GM21390 (cell line): ENCODE measurements around the gene AKAP10.
"Not testable (repeated sequence)": the region's sequence is repeated elsewhere in the genome, so short reads cannot be mapped to it uniquely, and the experiment has no call there.

Experiments used
- ATAC-seq: cut with Tn5 transposase; IDR thresholded peaks from one replicate; pipeline ENCODE4 v1.9.1; 2021; ENCODE audit not compliant: unreplicated experiment

The AKAP10 gene

DNA sequence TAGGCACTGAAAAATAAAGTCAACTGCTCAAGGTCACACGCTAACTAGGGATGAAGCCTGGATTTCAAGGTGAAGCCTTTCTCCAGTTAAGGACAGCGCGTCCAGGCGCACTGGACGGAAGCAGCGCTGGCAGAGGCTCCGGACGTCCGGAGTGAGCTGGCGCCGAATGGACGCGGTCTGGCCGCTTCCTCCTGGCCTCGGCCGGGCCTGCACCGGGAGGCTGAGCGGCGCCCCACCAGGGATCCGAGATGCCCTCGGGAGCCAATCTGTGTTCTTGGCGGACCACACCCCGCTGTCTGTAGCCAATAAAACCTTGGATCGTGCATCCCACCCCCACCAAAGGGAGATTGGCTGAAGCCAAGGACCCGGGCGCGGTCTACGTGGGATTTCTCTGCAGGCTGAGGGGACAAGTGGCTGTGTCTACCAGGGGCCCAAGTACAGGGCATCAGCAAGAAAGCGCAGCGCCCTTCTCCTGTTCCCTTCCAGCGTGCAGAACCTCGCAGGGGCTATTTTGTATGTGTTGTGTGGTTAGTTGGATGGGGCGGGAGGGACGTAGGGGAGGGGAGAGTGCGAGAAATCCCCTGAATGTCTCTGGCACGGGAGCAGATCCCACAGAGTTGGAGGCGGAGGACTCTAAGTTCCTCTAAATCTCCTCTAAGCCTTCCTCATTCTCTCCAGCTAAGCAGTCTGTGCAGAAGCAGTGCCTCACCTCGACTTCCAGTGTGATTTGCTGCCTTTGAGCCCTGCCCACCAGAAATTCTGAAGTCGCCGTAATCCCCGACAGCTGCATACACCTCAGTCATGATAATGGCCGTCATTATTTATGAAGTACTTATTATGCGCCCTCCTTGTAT is 2.5 kb upstream of the AKAP10 start:
- no peak for ATAC-seq

DNA sequence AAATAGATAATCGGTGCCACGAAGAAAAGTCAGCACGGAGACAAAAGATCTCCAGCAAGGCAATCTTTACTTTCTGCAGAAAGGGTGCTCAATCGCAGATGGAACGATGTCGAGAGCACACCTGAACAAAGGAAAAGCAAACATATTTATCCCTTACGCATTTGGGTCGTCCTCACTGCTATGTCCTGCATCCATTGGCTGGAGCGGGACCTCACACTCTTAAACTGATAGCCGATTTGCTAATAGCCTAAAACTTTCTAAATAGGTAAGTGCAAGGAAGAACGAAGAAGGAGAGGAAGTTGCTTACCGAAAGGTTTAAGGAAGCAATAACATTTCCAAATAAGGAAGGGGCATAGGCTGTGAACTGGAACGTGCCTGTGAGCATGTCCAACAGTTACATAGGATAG is 1.2 kb upstream of the AKAP10 start:
- no peak for ATAC-seq

DNA sequence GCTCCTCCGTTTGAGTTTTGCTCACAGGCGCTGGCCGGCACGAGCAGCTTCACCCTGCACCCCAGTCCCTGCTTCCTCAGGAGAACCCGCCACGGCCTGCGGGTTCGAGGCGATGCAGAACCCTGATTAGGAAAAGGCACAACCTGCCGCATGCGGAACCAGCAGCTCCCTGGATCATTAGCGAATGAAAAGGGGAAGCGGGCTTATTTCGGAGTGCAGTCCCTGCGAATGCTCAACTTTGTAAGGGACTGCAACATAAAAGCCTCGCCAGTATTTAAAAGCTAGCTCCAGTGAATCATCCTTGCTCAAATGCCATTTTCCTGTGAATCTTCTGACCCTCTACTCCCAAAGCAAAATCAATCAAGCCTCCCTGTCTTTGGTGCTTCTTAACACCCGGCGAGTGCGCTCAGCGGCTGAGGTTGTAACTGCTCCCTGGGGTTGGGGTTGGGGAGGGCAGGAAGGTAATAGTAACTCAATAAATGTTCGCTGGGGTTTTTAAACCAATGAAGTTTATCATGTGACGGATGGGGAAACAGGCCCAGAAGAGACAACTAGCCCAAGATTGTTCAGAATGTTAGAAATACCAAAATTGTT is 678 bp upstream of the AKAP10 start:
- ATAC-seq = peak; percentile 48

DNA sequence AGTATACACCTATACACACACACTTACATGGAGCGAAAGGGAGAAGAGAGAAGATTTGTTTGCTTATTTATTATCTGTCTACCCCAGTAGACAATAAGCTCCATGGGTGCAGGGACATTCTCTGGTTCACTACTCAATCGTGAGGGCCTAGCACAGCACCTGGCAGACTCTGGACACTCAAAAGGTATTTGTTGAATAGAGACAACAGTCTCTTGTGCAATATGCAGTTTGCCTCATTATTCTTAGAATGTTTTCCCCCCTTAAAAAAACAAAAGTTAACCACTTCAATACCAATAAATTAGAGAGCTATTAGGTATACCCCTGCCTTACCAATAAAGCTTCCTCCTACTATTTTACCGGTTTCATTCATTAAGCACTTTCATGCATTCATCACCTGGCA is 2.0 kb downstream of the AKAP10 start:
- no peak for ATAC-seq

DNA sequence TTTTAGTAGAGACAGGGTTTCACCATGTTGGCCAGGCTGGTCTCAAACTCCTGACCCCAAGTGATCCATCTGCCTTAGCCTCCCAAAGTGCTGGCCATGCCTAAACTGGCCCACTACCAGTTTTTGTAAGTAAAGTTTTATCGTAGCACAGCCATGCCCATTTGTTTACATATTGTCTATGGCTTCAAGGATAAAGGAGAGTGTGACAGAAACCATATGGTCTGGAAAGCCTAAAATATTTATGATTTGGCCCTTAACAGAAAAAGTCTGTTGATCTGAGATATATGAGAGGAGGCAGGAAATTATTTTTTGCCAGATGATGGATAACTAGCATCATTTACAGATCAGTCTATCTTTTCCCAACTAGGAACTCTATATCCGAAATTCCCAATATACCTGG is 4.5 kb downstream of the AKAP10 start:
- ATAC-seq = no peak

DNA sequence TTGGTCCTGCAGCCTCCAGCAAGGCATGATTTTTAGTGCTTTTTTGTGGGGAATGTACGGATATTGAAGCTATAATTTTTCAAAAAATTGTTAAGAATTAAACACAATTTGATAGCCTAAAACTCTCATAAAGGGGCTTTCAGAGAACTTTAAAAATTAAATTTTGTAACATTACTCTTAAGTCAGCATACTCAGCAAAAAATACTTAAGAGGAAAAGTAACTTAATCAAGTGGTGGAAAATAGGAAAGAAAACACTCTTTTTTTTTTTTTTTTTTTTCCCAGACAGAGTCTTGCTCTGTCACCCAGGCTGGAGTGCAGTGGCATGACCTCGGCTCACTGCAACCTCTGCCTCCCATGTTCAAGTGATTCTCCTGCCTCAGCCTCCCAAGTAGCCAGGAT is 14.7 kb downstream of the AKAP10 start:
- ATAC-seq = not testable (repeated sequence)

DNA sequence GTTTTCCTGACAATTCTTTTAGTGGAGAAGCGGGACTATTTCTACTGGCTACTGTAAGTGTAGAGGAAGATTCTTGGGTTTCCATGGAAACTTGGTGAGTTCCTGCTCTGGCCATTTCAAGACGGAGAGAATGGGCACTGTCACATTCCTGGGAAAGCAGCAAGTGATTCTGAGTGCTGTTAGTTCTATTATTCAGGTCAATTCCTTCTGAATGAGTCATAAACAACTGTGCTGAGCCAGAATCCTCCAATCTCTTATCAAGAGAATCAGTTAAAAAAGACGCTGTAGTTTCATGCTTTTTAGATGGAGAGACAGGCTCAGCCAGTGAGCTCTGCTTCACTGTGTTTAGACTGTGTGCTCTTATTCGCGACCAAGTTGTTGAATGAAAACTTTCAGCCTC is 19.6 kb downstream of the AKAP10 start:
- no peak for ATAC-seq

DNA sequence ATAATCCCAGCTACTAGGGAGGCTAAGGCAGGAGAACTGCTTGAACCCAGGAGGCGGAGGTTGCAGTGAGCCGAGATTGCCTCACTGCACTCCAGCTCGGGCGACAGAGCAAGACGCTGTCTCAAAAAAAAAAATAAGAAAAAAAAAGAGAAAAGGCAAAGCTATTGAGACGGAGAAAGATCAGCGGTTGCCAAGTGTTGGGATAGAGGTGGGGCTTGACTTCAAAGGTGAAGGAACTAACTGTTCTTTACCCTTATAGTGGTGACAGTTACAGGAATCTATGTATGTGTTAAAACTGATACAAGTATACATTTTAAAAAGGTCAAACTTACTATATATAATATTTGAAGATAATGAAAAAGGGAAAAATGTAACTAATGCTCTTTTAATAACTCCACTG is 22.5 kb downstream of the AKAP10 start:
- ATAC-seq = no peak

DNA sequence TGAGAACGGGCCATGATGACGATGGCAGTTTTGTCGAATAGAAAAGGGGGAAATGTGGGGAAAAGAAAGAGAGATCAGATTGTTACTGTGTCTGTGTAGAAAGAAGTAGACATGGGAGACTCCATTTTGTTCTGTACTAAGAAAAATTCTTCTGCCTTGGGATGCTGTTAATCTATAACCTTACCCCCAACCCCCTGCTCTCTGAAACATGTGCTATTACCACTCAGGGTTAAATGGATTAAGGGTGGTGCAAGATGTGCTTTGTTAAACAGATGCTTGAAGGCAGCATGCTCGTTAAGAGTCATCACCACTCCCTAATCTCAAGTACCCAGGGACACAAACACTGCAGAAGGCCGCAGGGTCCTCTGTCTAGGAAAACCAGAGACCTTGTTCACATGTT is 26.2 kb downstream of the AKAP10 start:
- not testable (repeated sequence) for ATAC-seq

DNA sequence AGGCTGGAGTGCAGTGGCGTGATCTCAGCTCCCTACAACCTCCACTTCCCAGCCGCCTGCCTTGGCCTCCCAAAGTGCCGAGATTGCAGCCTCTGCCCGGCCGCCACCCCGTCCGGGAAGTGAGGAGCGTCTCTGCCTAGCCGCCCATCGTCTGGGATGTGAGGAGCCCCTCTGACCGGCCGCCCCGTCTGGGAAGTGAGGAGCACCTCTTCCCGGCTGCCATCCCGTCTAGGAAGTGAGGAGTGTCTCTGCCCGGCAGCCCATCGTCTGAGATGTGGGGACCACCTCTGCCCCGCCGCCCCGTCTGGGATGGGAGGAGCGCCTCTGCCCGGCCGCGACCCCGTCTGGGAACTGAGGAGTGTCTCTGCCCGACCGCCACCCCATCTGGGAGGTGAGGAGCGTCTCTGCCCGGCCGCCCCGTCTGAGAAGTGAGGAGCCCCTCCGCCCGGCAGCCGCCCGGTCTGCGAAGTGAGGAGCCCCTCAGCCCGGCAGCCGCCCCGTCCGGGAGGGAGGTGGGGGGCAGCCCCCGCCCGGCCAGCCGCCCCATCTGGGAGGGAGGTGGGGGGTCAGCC is 26.9 kb downstream of the AKAP10 start:
- not testable (repeated sequence) for ATAC-seq

DNA sequence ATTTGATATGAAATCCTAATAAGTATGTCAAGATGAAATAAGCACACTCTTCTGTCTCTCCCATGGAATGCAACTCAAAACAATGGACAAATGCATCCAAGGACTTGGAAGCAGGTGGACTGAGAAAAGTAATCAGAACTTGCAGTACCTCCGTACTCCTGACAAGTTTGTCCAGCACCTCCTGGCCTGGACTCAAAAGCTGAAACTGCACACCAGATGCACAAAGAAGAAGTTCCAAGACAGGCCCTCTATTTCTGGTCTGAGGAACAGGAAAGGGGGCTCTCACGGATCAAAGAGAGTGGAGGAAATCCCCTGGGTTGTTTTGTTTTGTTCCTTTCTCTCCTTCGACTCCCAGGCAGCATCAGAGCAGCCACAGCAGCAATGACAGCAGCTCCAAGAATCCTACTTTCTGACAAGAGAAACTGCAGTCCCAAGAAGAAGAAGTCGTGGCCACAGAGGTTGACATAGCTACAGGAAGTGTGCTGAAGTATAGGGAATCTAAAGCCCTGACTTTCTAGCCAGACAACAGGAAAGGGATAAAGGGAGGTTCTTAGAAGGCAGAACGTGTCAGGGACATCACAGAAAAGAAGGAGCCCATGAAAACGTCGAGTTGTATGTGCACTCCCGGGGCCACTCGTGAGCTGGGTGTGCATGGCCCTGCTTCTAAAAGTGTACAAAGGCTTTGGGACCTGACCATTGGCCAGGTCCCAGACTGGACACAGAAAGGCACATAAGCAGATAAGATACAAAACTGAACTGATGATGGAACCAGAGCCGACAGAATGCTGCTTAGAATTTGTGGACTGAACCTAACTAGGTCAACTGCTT is 29.3 kb downstream of the AKAP10 start:
- ATAC-seq = no peak

DNA sequence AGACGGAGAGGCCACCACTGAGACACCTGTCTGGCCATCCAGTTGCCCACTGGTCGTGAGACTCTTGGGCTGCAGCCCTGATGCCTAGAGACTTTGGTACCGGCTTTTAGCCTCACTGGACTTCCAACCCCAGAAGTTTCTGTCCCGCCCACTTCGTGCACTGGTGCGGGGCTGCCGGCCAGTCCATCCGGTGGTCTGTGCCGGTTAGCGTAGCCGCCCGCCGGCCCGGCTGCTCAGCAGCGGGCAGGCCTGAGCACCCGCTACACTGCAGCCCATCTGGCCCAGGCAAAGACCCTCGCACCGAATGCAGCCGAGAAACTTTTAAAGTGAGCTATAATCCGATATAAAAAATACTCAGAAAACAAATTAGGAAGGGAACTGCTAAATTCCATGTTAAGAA is 30.7 kb downstream of the AKAP10 start:
- no peak for ATAC-seq

DNA sequence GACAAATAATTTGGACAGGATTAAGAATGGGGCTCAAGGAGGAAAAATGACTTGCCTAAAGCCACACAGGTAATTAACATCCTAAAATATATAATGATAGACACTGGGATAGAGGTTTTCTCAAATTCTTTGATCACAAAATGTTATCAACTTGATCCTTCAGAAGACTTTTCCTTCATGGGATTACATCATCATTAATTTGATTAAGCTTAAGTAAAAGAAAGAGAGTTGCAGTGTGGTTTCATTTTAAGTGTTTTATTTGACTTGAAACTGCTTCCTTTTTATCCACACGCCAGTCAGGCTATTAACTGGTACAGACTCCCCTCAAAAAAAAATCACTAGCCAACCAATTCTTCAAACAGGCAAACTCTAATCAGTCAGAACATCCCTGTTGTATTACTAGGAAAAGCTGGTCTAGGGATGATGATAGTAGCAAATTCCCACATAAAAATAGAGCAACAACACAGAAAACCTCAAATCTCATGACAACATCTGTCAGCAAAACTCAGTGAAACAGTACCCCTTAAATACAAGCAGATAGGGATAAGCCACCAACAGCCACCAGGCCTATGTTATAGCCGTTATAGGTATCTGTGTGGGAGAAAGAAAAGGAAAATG is 32.5 kb downstream of the AKAP10 start:
- ATAC-seq = no peak

DNA sequence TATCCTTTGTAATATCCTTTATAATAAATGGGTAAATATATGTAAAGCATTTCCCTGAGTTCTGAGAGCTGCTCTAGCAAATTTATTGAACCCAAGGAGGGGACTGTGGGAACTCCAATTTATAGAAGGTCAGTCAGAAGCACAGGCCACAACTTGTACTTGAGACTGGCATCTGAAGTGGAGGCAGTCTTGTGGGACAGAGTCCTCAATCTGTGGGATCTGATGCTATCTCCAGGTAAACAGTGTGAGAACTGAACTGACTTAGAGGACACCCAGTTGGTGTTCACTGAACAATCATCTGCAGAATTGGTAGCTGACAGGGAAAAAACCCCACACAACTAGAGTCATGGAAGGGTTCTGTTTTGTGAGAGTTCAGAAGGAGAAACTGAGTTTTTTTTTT is 34.0 kb downstream of the AKAP10 start:
- ATAC-seq = no peak

DNA sequence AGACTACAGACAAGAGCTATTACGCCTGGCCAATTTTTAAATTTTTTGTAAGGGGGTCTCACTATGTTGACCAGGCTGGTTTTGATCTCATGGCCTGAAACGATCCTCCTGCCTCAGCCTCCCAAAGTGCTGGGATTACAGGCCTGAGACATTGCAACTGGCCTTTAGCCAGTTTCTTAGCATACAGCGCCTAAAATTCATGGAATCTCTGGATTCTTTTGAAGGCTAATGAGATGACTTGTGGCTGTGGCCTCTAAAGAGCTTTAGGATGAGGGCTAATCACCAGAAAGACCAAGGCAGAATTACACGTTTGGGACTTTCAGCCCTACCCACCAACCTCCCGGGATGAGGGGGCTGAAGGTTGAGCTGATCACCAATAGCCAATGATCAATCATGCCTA is 34.6 kb downstream of the AKAP10 start:
- ATAC-seq = no peak

DNA sequence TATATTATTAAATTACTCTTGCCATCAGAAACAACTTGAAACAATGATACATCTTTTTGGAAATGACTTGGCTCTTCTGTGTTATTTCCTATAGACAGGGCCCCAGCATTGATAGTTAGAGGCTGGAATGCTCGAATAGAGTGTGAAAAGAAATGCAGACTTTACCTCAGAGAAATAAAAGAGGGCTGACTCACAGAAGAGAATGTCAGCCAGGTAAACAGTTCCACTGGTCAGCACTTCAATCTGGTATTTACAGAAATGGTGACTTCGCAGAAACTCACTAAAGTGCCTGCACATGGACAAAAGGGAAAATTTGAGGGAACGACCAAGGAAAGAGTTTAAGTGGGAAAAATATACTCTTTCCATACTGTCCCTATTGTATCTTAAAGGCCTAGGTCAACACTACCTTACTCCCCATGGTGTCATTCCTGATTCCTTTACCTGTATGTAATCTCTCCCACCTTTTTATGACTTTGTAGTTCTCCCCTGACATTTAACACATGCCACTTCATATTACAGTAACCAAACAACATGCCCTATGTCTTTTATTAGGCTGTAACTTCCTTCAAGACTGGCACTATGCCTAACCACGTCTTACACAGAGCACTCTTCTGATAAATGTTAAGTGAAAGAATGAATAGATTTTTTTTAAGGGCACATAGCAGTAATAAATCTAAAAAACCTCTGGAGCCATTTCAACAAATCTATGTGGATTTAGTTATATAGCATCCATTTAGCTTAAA is 36.7 kb downstream of the AKAP10 start:
- ATAC-seq = no peak

DNA sequence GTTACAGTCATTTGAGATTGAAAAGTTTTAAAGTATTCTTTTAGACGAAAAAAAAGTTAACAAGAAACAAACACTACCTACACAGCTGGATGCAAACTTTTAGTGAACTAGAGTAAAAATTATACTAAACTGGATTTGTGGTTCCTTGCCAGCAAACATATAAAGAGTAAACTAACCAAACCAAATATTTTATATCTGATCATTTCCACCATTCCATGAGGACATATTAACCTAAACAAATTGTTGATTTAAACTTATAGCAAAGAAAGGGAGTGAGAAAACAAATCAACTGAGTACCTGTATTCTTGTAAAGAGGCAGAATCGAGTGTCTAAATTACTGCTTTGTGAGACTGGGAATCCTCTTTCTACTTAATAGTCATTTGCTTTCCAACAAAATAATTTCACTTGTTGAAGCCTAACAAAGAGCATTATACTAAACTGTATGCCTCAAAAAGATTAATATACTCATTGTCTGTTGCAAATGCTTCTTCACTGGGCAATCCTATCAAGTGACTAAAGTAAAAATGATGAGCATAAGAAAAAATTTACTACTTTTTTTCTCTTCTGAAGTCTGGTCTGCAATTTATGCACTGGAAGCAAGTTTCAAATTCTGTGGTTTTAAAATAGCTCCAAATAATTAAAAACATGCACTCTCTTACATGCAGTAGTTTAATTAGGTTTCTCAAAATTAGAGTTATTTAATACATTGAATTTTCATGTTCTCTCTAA is 37.5 kb downstream of the AKAP10 start:
- ATAC-seq = no peak

DNA sequence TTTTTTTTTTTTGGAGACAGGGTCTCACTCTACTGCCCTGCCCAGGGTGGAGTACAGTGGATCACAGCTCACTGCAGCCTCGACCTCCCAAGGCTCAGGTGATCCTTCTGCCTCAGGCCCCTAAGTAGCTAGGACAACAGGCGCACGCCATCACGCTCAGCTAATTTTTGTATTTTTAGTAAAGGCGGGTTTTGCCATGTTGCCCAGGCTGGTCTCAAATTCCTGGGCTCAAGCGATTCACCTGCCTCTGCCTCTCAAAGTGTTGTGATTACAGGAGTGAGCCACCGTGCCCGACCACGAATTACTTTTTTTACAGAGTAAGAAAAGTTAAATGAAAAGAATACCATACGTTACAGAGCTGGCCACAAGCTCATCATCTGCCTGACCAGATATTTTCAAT is 38.9 kb downstream of the AKAP10 start:
- ATAC-seq = no peak

DNA sequence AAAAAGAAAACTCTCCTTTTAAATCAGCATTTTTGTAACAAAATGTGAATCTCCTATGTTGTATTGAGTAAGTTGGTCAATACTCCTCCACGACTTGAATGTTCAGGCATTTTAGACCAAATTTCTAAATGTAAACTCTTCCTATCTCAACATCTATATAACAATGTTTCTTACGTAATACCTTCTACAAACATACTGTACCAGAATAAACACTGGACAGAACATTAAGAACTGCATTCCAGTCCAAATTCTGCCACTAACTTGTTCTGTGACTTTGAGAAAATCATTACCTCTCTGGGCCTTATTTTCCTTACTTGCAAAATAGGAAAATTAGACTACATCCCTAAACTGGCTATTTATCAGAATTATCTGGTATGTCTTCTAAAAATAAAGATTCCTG is 40.1 kb downstream of the AKAP10 start:
- ATAC-seq = no peak

DNA sequence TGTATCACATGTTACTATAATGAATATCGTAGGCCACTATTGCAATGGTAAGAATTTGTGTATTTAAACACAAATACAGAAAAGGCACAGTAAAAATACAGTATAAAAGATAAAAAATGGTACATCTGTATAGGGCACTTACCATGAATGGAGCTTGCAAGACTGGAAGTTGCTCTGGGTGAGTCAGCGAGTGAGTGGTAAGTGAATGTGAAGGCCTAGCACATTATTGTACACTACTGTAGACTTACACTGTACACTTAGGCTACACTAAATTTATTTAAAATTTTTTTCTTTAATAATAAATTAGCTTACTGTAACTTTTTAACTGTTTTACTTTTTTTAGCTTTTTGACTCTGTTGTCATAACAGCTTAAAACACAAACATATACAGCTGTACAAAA is 42.5 kb downstream of the AKAP10 start:
- no peak for ATAC-seq
